Activated T-helper 1 cell treated with Interleukin-2 at 50 U/mL for 16 hours (primary cell): Measurements from ENCODE around the gene TTLL12.

ENCODE experiments used
- DNase-seq: peaks from one replicate; pipeline ENCODE4 v3.0.0-alpha.2; 2020; ENCODE audit warnings: low read depth

Gene TTLL12

GRCh38 chr22:43127166-43127908, 59.6 kb downstream of the TTLL12 start:
- DNase-seq: no peak

GRCh38 chr22:43126501-43127165, 60.3 kb downstream of the TTLL12 start:
- no peak for DNase-seq

GRCh38 chr22:43118953-43119458, 67.9 kb downstream of the TTLL12 start:
- DNase-seq: no peak

- DNase-seq: no peak
Measured at GRCh38 chr22:43118024-43118849, 68.7 kb downstream of the TTLL12 start.

GRCh38 chr22:43116932-43117331, 70.0 kb downstream of the TTLL12 start:
- no peak for DNase-seq
